Vagina (tissue), 2 donors: Measurements from ENCODE around the gene DAND5. TPM values are rescaled to one million over a fixed set of nuclear protein-coding genes. Genes with fewer than 3 reads are reported as not detected.
A peak's percentile ranks its signal among the peaks of the same experiment; 100 is the strongest.

Source experiments
- DNase-seq, 2 donors: peaks; one replicate each; pipeline ENCODE4 v3.0.0-alpha.2; 2017; ENCODE audit errors: extremely low spot score in 2 of 2
- H3K27ac ChIP-seq: fragments of 200-600 bp; sonication (generic); one replicate; pipeline ENCODE4 v1.5.1; 2019
- H3K27me3 ChIP-seq: fragments of 200-600 bp; sonication (generic); one replicate; pipeline ENCODE4 v1.5.1; 2019
- H3K36me3 ChIP-seq, 2 donors: fragments of 200-600 bp; sonication (generic); one replicate each; pipeline ENCODE4 v1.5.1; 2017 to 2019
- H3K4me1 ChIP-seq: fragments of 200-600 bp; sonication (generic); one replicate; pipeline ENCODE4 v1.5.1; 2019
- H3K4me3 ChIP-seq, 2 donors: fragments of 200-600 bp; sonication (generic); 1 replicate in 1 of 2; 2 replicates in 1 of 2; pipeline ENCODE4 v1.5.1; 2016 to 2019
- H3K9me3 ChIP-seq: fragments of 200-600 bp; sonication (generic); one replicate; pipeline ENCODE4 v1.5.1; 2019
- CTCF ChIP-seq, 3 experiments: fragments of 450-650 bp in 2 of 3; fragments of 200-600 bp in 1 of 3; sonication (generic) in 1 of 3; IDR thresholded peaks; one replicate each; pipeline ENCODE4 v1.5.1; 2017 to 2019; ENCODE audit warnings: antibody characterized with exemption in 3 of 3, mild to moderate bottlenecking in 2 of 3, moderate library complexity in 2 of 3
- POLR2A ChIP-seq, 2 donors: fragments of 450-650 bp; IDR thresholded peaks; one replicate each; pipeline ENCODE4 v1.6.1; 2017; ENCODE audit warnings: antibody characterized with exemption in 2 of 2, mild to moderate bottlenecking in 2 of 2, moderate library complexity in 2 of 2
- POLR2AphosphoS5 ChIP-seq, 2 donors: sonication (generic); formaldehyde crosslinking; IDR thresholded peaks; one replicate each; pipeline ENCODE4 v1.9.0; 2017; ENCODE audit warnings: antibody characterized with exemption in 2 of 2, mild to moderate bottlenecking in 2 of 2, low read depth in 1 of 2; ENCODE audit not compliant: insufficient read depth in 1 of 2
- intact Hi-C: fragments of 100-400 bp; cut with DNase I; formaldehyde crosslinking; loops from one replicate; pipeline ENCODE4 v1.15.1; 2023
- total RNA-seq: library from RNA; depleted of rRNA; stranded (reverse); fragments of >200 nt; gene quantifications from one replicate; pipeline ENCODE4 v1.2.3, GENCODE V29; 2016

DAND5 gene
- total RNA-seq, 1 donor from 2014 or later, result not detected

- Histone ChIP-seq H3K4me1 (peaks cover 41% of the 10 kb centered on the region), H3K27ac (peak overlapping the region; percentile 99), H3K27me3 (no peaks in the 10 kb centered on the region), H3K9me3 (no peaks in the 10 kb centered on the region), H3K36me3 (peaks cover 0 to 6% of the 10 kb centered on the region in 2 donors), H3K4me3 (peak overlapping the region; percentile 87 to 90)
- TF ChIP-seq POLR2AphosphoS5 (IDR thresholded peaks at IDR 0.05; ENCODE audit: insufficient read depth in 1 of 2, low read depth in 1 of 2), result no peak
- TF ChIP-seq CTCF (IDR thresholded peaks at IDR 0.05), result no peak
- TF ChIP-seq POLR2A (IDR thresholded peaks at IDR 0.05), result no peak
- intact Hi-C loops, result loop anchor here (5.0 kb wide), 2 partner anchors 62 to 86 kb away; no protein-coding TSS in a partner anchor
- no peak for DNase-seq
These were observed 26.4 kb downstream of the DAND5 start for GRCh38 chr19:12995596-12996405.

GRCh38 chr19:12996406-12997094 is 27.2 kb downstream of the DAND5 start:
- no peak for DNase-seq
- Histone ChIP-seq H3K27me3 (no peaks in the 10 kb centered on the region), H3K4me3 (peak overlapping the region; percentile 87 to 90), H3K9me3 (no peaks in the 10 kb centered on the region), H3K27ac (peak overlapping the region; percentile 99), H3K36me3 (peaks cover 0 to 6% of the 10 kb centered on the region in 2 donors), H3K4me1 (peaks cover 49% of the 10 kb centered on the region)
- no peak for TF ChIP-seq CTCF (IDR thresholded peaks at IDR 0.05)
- TF ChIP-seq POLR2AphosphoS5 (IDR thresholded peaks at IDR 0.05; ENCODE audit: insufficient read depth in 1 of 2, low read depth in 1 of 2), result peak in 1 of 2 donors; percentile 60
- intact Hi-C loops, result loop anchor here (5.0 kb wide), 2 partner anchors 61 to 86 kb away; no protein-coding TSS in a partner anchor

- H3K36me3 ChIP-seq, result peaks cover 0 to 6% of the 10 kb centered on the region in 2 donors
- peaks cover 53% of the 10 kb centered on the region for H3K4me1 ChIP-seq
- TF ChIP-seq CTCF (IDR thresholded peaks at IDR 0.05) (no peak), POLR2AphosphoS5 (IDR thresholded peaks at IDR 0.05; ENCODE audit: insufficient read depth in 1 of 2, low read depth in 1 of 2) (no peak), POLR2A (IDR thresholded peaks at IDR 0.05) (no peak)
- peak overlapping the region; percentile 87 to 90 for H3K4me3 ChIP-seq
- no peak for DNase-seq
- no peaks in the 10 kb centered on the region for H3K9me3 ChIP-seq
- no peaks in the 10 kb centered on the region for H3K27me3 ChIP-seq
- intact Hi-C loops, result loop anchor here (5.0 kb wide), 2 partner anchors 60 to 85 kb away; no protein-coding TSS in a partner anchor
- H3K27ac ChIP-seq, result peak overlapping the region; percentile 99
These were observed 28.0 kb downstream of the DAND5 start for GRCh38 chr19:12997179-12997966.

GRCh38 chr19:12997967-12998940 is 28.9 kb downstream of the DAND5 start:
- Histone ChIP-seq H3K4me1 (peaks cover 62% of the 10 kb centered on the region), H3K27me3 (no peaks in the 10 kb centered on the region), H3K27ac (peak overlapping the region; percentile 99), H3K36me3 (peaks cover 0 to 6% of the 10 kb centered on the region in 2 donors), H3K4me3 (peak overlapping the region; percentile 87 to 90), H3K9me3 (no peaks in the 10 kb centered on the region)
- no peak for DNase-seq
- intact Hi-C loops, result loop anchor here (5.0 kb wide), 2 partner anchors 59 to 84 kb away; no protein-coding TSS in a partner anchor
- TF ChIP-seq POLR2A (IDR thresholded peaks at IDR 0.05), result no peak
- TF ChIP-seq CTCF (IDR thresholded peaks at IDR 0.05), result no peak
- TF ChIP-seq POLR2AphosphoS5 (IDR thresholded peaks at IDR 0.05; ENCODE audit: insufficient read depth in 1 of 2, low read depth in 1 of 2), result no peak
